ENCODE measurements around the gene WDR36.
A peak's percentile ranks its signal among the peaks of the same experiment; 100 is the strongest.
"Not testable (repeated sequence)": the region's sequence is repeated elsewhere in the genome, so short reads cannot be mapped to it uniquely, and the experiment has no call there.

The WDR36 gene

DNA sequence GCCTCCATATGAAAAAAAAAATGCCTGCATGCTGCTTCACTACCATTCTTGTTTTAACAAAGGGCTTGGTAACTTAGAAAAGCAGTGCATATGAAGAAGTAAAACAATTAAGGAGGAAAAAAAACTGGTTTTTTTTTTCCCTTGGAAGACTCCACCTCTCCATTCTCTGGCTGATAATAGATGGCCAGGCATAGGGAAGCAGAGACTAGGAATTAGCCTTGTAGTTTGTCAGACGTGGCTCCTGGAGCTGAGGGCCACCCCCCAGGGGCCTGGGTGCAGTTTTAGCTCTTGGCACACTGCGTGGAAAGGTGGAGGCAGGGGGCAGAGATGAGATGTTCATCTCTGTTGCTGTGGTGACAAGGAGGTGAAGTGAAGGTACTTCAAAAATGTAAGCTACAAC lies 42.7 kb downstream of the WDR36 start:
- no peak for DNase-seq (ENCODE audit: extremely low read depth in 1 of 2, low read depth in 1 of 2)

DNA sequence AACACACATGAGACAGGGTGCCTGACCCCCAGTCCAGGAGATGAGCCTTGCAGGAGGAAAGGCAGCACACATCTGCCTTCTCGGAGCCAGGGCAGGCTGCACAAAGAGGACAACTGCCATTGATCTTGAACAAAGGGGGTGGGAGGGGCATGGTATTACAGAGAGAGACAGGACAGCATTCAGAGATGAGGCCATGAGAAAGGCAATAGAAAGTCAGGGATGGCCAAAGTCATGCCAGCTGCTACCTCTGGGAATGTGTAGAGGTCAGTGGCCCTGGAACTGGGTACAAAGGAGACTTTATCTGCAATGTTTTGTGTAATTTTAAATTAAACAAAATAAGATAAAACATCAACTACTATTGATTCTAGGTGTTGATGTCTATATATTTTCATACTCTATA lies 43.2 kb downstream of the WDR36 start:
- no peak for DNase-seq (ENCODE audit: extremely low read depth in 1 of 2, low read depth in 1 of 2)

DNA sequence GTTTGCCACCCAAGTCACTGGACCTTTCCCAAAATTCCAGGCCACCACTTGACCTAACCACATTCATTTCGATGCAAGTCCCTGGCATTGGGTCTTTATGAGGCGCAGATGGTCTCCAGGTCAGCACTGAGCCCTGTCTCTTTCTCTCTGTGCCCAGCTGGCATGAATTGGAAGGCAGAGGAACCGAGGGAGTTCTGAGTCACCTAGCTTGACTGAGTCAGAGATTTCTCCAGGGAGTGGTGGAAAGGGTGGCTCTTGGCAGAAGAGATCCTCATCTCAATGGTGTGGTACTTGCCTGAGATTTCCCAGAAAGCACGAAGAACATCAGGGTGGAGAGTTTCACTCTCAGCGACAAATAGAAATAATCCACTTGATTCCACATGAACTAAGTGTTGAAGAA lies 43.8 kb downstream of the WDR36 start:
- DNase-seq (ENCODE audit: extremely low read depth in 1 of 2, low read depth in 1 of 2) = no peak

DNA sequence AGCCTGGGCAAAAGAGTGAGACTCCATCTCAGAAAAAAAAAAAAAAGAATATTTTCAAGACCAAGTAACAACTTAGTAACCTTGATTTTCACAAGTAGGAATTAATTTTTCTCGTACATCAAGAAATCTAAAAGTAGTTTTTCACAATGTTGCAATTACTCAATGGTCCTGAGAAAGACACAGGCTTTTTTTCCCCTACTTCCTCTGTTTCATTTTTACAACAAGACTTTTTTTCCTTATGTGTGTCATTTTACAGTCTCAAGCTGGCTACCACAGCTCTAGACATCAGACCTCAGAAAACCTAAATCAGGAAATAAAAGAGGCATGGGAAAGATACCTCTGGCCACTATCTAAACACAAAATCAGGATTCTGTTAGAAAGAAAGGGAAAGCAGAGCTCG lies 45.9 kb downstream of the WDR36 start:
- DNase-seq (ENCODE audit: extremely low read depth in 1 of 2, low read depth in 1 of 2) = no peak

DNA sequence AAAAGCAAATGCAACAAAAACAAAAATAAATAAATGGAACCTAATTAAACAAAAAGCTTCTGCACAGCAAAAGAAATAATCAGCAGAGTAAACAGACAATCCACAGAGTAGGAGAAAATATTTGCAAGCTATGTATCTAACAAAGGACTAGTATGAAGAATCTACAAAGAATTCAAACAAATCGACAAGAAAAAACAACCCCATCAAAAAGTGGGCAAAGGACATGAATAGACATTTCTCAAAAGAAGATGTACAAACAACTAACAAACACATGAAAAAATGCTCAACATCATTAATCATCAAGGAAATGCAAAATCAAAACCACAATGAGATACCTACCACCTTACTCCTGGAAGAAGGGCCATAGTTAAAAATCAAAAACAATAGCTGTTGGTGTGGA lies 49.3 kb downstream of the WDR36 start:
- not testable (repeated sequence) for DNase-seq (ENCODE audit: extremely low read depth in 1 of 2, low read depth in 1 of 2)

DNA sequence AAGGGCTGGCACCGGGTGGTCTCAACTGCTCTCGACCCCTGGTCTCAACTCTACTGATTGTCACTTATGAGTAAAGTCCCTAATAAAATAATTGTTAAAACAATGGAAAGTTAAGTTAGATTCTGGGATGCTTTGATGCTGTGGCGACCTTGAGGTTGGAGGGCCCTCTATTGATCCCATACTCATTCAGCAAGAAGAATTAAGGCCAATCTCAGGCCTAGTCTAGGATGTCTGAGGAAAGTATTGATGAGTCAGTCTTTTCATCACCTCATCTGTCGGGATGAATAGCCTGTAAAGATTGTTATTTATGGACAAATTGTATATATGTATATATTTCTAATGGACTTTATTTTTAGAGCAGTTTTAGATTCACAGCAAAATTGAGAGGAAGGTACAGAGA lies 50.8 kb downstream of the WDR36 start:
- DNase-seq (ENCODE audit: extremely low read depth in 1 of 2, low read depth in 1 of 2) = no peak

DNA sequence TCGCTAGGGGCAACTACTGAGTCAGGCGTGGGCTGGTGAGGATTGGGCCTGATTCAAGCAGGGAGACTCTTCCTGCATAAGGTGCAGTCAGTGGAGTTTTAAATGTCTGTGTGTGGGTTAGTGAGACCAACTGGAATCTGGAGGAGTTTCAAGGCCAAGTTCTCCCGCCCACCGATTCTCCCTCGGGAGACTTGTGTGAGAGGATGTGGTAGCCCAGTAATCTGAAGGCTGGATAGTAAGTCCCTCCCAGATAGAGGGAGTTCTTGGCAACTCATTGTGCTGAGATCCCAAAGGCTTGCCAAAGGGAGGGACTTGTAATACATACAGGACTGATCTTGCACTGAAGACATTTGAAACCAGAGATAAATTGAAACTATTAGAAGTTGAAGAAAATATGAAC lies 51.8 kb downstream of the WDR36 start:
- no peak for DNase-seq (ENCODE audit: extremely low read depth in 1 of 2, low read depth in 1 of 2)

DNA sequence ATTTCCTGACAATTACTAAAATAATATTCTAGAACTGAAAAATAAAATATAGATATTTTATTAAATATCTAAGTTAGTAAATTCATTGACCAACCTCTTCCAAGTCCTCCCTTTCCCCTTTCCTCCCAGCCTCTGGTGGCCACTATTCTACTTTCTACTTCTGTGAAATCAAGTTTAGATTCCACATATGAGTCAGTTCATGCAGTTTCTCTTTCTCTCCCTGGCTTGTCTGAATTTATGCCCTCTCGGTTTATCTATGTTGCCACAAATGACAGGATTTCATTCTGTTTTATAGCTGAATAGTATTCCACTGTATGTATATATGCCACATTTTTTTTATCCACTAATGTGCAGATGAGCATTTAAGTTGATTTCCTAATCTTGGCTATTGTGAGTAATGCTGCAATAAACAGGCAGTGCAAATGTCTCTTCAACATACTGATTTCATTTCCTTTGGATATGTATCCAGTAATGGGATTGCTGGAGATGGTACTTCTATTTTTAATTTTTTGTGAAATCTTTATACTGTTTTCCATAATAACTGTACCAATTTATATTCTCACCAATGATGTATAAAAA lies 52.3 kb downstream of the WDR36 start:
- no peak for DNase-seq (ENCODE audit: extremely low read depth in 1 of 2, low read depth in 1 of 2)

DNA sequence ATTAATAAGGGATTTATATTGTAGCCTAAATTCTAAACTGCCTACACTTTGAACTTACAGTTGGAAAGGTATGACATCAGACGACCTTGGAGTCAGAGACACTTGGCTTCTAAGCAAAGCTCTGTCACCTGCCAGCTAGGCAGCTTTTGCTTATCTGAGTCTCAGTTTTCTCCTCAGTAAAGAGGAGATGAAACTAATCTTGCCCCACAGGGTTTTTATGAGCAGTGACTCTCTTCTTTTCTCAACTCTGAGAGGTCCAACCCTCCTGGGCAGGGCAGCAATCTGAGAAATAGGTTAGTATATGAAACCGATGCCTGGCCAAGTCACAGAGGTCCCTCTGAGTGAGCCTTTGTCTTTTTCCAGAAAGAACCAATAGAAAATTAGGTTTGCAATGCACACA lies 53.9 kb downstream of the WDR36 start:
- no peak for DNase-seq (ENCODE audit: extremely low read depth in 1 of 2, low read depth in 1 of 2)

DNA sequence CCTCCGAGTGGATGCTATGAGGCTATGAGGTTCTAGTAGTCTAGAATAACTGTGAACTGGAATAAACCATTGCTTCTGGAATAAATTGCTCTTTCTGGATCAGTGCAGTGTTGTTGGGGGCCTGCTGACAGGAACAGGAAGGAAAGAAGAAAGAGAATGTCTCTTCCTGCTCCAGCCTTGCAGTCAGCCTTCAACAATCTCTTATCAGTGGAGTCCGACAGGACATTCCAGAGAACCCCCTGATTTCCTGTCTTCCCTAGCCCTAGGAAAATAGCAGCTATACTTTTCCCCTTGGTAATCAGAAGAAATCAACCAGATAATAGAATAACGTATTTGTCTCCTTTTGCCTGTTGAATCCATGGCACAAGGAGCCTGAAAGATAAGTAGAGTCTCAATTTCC lies 55.4 kb downstream of the WDR36 start:
- no peak for DNase-seq (ENCODE audit: extremely low read depth in 1 of 2, low read depth in 1 of 2)

DNA sequence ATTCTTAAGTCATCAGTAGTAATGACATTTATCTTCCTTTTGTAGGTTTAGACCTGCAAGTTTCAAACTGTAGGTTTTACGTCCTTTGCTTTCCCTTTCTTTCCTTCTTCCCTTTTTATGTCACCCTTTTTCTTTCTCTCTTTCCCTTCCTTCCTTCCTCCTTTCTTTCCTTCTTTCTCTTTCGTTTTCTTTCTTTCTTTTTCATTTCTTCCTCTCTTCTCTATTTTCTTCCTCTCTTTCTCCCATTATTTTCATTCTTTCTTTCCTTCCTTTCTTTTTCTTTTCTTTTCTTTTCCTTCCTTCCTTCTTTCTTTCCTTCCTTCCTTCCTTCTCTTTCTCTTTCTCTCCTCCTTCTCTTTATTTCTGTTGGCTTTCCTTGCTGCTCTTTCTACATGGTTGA lies 59.9 kb downstream of the WDR36 start:
- DNase-seq (ENCODE audit: extremely low read depth in 1 of 2, low read depth in 1 of 2) = no peak

DNA sequence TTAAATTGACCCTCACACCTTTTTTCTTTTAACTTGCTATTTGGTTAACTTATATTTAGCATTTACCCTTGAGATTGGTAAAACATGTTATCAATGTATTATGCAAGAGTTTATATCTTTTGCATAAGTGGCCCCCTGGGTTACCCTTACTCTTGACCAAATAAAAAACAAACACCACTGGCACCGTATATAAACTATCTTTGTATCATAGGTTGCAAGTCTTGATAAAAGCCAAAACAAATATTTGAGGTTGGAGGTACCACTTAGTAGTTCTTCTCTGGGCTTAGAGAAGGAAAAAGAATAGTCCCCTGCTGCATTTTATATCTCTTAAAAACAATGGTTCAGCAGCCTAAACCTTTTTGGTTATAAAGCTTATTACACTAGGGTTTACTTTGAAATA lies 61.3 kb downstream of the WDR36 start:
- no peak for DNase-seq (ENCODE audit: extremely low read depth in 1 of 2, low read depth in 1 of 2)

DNA sequence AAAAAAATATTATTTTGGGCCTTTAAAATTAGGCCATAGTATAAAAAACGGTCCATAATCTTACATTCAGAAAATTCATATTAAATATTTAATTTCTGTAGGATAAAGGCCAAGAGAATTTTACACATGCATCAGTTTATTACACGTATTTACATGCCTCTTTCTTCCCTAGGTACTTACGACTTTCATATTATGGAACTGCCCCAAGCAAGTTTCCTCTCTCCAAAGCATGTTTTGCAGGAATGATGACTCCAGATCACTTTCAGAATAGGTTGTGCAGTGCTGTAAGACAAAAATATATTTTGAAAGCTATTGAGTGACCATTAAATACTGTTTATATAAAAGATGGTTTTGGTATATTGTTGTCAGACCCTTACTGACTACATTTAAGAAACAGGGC lies 61.8 kb downstream of the WDR36 start:
- no peak for DNase-seq (ENCODE audit: extremely low read depth in 1 of 2, low read depth in 1 of 2)

DNA sequence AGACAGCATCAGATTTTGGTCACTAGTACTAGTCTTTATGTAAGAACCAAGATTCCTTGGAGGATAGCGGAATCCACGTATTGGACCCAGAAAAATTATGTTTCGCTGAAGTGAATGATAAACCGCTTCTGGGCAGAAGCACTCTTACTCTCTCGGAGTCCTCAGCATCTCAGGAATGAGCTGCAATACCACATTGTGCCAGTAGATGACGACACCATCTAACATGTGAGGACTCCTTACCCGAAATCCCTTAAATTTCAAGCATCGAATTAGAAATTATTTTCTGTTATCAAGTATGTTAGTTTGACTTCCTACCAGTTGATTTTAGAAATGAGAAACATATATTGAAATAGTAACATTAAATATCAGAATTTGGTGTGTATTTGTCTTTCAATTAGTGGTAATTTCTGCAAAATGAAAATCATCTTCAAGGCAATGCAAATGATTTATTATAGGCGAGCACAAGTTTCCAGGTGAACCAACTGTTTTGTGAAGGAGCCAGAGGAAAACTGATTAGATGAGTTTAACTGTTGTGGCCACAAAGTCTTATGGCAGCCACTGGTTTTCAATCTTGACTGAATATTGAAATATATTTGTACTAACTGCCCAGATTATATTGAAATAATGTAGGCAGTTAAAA lies 66.1 kb downstream of the WDR36 start:
- DNase-seq (ENCODE audit: extremely low read depth in 1 of 2, low read depth in 1 of 2) = peak; percentile 56 to 65

DNA sequence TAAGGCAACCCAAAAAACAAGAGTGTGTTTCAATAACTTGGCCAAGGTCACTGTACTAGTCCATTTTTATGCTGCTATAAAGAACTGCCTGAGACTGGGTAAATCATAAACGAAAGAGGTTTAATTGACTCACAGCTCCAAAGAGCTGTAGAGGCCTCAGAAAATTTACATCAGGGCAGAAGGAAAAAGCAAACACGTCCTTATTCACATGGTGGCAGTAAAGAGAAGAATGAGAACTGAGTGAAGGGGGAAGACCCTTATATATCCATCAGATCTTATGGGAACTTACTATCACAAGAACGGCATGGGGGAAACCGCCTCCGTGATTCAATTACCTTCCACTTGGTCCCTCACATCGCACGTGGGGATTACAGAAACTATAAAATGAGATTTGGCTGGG lies 67.7 kb downstream of the WDR36 start:
- no peak for DNase-seq (ENCODE audit: extremely low read depth in 1 of 2, low read depth in 1 of 2)

DNA sequence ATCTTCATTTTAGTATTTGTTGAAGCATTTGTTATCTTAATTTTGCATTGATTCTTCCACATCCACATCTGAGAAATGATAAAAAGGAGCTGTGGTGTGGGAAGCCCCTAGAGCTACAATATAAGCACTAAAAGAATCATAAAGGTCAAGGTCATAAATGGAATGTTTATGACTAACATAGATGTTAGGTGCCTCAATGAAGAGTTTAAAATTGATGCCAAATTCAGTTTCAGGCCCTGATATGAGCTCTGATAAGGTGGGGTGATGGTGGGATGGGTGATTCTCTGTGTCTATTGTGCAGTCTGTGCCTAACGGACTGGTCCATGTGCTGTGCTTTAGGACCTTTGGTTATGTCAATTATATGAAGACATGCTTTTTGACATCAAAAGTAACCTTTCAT lies 70.9 kb downstream of the WDR36 start:
- DNase-seq (ENCODE audit: extremely low read depth in 1 of 2, low read depth in 1 of 2) = no peak

DNA sequence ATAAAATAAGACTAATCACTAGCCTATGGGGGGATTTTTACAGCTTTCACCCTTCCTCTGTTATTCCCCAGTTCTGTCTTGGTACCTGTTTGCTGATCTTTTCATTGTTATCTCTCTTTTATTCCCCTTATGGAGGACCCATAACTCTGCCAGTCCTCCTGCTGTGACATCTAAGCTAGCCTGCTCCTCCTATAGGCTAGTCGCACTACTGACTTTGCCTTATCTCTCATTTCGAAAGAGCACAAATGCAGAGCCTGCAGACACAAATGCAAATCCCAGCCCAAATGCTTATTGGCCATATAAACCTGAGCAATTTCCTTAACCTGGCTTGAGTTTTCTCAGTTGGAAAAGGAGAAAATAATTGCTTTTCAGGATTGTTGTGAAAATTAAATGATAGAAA lies 72.9 kb downstream of the WDR36 start:
- no peak for DNase-seq (ENCODE audit: extremely low read depth in 1 of 2, low read depth in 1 of 2)

DNA sequence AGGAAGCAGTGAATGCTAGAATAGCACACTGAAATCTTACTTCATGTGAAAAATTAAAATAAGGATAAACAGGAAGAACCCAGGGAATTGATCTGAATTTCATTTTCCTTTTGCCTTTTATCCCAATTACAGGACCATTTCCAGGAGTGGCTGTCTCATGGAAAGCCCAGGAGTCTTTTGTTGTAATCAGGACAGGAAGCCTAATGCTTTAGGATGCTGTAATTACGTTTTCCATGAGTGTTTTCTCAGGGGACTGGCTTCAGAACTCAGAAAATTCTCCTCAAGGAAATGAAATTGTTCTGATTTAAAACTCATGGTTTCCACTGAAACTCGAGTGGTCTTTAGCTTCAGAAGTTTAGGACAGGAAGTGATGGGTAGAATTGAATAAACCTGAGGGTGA lies 75.4 kb downstream of the WDR36 start:
- no peak for DNase-seq (ENCODE audit: extremely low read depth in 1 of 2, low read depth in 1 of 2)

DNA sequence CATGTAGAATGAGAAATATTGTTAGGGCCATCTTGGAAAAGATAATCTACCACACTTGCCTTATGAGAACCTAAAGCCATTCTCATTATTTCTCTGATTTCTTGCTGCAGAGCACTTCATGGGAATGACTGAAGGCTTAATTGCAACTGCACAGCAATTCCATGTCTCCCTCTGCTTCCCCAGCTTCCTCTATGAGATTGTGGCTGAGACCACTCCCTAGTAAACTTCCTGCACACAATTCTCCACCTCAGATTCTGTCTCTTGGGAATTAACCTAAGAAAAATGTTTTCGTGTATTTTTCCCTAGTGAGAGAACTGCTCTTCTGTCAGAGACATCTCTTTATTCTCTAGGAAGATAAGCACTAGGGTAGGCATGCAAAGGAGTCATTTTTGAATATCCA lies 76.5 kb downstream of the WDR36 start:
- DNase-seq (ENCODE audit: extremely low read depth in 1 of 2, low read depth in 1 of 2) = no peak

DNA sequence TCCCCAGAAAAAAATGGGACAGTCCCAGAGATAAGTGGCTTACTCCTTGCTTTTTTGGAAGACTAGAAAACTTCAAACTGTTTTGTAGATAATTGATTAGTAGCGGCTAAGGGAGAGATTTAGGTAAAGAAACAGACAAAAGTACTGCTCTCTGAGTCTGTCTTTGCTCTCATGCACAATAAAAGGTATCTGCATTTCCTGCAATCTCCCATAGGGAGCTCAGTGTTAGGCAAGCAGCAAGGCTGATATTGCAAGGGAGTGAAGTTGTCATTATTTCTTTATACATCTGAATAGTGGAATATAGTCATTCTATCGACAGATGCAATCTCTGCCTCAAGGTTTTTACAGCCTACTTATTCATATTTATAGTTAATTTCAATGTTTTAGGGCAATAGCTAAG lies 77.1 kb downstream of the WDR36 start:
- no peak for DNase-seq (ENCODE audit: extremely low read depth in 1 of 2, low read depth in 1 of 2)

DNA sequence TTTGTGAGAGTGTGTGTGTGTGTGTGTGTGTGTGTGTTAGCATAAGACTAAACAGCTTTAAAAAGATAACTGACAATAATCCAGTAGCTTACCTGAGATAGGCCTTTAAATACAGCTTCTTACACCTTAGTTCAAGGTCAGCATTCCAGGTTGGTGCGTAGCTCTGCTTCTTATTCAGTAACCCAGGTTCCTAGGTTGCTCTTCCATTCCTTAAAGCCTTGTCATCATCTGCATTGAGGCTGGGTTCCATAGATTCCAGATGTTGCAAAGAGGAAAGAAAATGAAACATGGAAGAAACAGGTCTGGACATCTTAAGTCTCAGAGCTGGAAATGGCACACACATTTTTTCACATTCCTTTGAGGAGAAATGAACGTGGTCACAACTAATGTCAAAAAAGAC lies 78.1 kb downstream of the WDR36 start:
- DNase-seq (ENCODE audit: extremely low read depth in 1 of 2, low read depth in 1 of 2) = no peak

DNA sequence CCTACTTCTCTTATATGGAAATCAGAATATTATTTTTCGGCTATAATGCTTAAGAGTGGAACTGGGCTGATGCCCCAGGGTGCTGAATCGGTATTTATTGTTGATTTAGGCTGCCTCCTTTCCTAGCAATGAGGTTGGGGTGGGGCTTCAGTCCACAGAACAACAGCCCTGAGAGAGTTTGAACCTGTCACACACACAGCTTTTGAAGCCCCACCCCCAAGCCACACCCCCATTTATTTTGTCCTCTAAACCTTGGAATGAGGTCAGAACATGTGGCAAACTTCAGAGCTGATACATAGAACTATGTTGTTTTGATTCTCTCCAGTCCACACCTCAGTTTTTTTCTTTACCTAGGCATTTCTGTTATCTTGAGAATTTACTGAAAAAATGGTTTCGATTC lies 80.4 kb downstream of the WDR36 start:
- DNase-seq (ENCODE audit: extremely low read depth in 1 of 2, low read depth in 1 of 2) = no peak

DNA sequence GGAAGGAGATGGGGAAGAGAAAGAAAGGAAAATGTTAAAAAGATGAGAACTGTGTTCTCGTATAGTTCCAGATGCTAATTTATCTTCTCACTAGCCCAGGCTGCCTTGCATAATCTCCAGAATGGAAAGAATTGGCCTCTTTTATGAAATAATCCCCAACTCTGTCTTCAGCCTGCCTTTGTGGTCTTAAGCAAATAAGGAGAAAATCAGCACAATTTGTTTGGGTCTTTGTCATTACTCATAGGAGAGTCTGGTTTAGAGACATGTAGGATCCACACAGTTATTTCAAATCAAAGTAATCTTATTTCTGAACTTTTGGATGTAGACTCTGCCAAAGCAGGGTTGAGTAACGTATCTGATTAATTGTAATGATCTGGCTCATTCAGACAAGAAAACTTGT lies 81.3 kb downstream of the WDR36 start:
- DNase-seq (ENCODE audit: extremely low read depth in 1 of 2, low read depth in 1 of 2) = no peak

Measured in activated CD8-positive, alpha-beta memory T cell treated with anti-CD3 and anti-CD28 coated beads for 1 hour (primary cell).